ENCODE measurements around the gene ZNF385C.

DNA sequence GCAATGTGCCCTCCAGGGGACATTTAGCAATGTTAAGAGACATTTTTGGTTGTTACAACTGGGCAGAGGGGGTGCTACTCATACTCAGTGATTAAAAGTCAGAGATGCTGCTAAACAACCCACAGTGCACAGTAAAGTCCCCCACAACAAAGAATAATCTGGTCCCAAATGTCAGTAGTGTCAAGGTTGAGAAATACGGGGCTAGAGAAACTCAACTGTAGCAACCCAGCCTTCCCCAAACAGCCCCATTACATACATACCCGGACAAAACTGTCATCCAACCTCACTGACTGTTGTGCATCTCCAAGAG, 101.5 kb downstream of the ZNF385C start:
- TF ChIP-seq POLR2A (IDR thresholded peaks at IDR 0.05): no peak
- no peak for TF ChIP-seq CTCF (IDR thresholded peaks at IDR 0.05)

Data from esophagus squamous epithelium (tissue), 4 donors.